GM12874 (cell line): ENCODE data around the gene STIMATE.
A peak's percentile ranks its signal among the peaks of the same experiment; 100 is the strongest.

Source experiments
- CTCF ChIP-seq: IDR thresholded peaks from 2 replicates; pipeline ENCODE4 v1.5.1; 2011; ENCODE audit warnings: low read depth, mild to moderate bottlenecking, control low read depth, low read length, moderate library complexity; ENCODE audit not compliant: insufficient read depth

The STIMATE gene

GRCh38 chr3:52852419-52852818, 44.9 kb downstream of the STIMATE start:
- TF ChIP-seq CTCF: no peak

DNA sequence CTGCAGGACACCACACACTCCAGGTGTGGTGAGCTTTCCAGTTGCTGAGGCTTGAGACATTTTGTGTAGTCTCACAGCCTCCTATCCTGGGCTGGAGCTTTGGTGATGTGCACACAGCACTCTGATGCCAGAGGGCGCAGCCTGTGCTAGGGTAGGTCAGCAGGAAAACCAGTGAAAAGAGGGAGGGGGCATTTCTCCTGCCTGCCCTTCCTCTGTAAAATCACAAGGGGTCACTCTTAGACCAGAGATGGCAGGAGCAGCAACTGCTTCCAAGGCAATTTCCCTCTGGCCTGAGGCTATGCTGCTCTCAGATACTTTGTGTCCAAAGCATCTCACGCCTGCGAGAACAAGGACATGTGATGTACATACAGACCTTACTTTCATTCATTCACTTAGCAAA, 46.0 kb downstream of the STIMATE start:
- peak; percentile 55 for TF ChIP-seq CTCF

- no peak for TF ChIP-seq CTCF
Observed at GRCh38 chr3:52849656-52850055, 47.7 kb downstream of the STIMATE start.

GRCh38 chr3:52848617-52849016, 48.7 kb downstream of the STIMATE start:
- no peak for TF ChIP-seq CTCF

DNA sequence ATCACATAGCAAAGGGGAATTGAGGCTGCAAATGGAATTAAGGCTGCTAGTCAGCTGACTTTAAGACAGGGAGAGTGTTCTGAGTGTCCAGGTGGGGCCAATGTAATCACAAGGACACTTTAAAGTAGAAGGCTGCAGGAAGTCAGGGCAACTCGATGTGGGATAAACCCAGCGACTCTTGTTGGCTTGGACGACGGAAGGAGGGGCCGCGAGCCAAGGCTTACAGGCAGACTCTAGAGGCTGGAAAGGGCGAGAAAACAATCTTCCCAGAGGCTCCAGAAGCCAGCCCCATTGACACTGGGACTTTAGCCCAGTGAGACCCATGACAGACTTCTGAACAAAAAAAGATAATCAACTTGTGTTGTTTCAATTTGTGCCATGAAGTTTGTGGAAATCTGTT, 49.6 kb downstream of the STIMATE start:
- no peak for TF ChIP-seq CTCF

GRCh38 chr3:52847241-52847640, 50.1 kb downstream of the STIMATE start:
- TF ChIP-seq CTCF: no peak

DNA sequence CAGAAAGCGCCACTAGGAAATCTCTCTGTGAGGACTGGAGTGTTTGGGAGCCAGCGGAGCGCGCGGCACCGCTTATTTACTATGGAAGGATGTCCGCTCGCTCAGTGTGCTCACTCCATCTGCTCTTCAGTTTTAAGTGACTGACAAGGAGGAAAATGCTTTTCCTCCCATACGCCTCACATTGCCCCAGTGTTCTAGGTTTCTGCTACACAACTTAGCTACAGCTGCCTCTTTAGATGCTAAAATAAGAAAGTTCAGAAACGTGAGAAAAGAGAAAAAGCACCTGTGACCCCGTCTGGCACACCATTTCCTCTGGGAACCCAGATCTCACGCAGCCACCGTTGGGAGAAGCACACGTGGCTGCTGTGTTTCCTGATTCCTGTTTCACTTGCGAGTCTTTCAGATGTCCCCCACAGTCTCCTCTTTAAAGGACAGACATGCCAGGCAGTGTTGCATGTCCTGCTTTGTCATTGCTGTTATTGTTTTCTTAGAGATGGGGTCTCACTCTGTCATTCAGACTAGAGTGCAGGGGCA, 50.8 kb downstream of the STIMATE start:
- TF ChIP-seq CTCF: no peak
